GM10266 (cell line): ENCODE measurements around the gene CAMSAP1.

ENCODE experiments used
- DNase-seq: peaks from one replicate; pipeline ENCODE4 v3.0.0; 2012; ENCODE audit errors: extremely low spot score
- CTCF ChIP-seq: IDR thresholded peaks from 2 replicates; pipeline ENCODE4 v1.5.1; 2012; ENCODE audit warnings: mild to moderate bottlenecking, low read depth; ENCODE audit not compliant: control insufficient read depth, insufficient read depth; ENCODE audit errors: missing control alignments

CAMSAP1 gene

DNA sequence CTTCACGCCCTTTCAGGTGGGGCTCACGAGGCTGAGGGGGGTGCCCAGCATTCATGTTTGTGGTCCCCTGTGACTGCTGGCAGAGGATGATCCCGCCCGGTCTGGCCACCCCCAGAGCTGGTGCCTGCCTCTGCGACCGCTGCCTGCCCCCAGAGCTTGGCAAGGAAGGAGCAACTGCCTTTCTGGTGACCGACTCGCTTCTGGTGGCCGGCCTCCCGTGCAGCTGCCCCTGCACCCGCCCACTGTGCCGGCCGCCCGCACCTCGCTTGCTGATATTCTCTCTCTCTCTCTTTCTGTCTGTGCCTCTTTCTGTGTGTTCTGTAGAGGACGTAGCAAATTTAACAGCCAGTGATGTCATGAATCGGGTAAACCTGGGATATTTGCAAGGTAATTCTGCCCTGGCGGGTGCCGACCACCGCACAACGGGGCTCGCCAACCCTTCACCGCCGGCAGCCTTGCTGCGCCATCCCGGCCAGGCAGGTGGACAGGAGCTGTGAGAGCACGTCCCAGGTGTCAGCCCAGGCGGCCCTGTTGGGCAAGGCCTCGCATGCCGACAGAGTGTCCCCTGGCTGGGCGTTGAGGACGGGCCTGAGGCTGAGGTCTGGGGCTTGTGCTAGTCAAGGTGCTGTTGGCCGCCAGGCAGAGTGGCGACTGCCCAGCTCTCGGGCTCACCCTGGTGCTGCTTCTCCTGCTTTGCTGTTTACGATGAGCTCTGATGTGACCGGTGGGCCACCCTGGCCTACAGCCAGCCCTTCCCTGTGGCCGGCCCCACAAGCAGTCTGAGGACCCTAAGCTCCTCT lies 119.4 kb downstream of the CAMSAP1 start:
- DNase-seq = no peak
- TF ChIP-seq CTCF = no peak

DNA sequence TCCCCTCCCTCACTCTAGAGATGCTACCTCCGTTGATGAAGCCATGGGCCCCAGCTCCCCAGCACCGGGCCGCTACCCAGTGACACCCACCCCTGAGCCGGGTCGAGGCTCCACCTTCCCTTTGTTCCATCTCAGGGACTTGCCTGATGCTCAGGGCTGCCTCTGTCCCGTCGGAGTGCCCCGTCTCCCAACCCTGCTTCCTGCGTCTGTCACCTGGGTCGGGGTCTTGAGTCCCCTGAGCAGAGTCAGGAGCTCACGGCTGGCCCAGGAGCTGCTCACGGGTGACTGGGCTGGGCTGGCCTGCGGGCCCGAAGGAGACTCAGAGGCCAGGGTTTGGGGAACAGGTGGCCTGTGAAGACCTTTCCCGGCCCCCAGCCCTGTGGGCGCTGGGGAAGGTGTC lies 120.0 kb downstream of the CAMSAP1 start:
- no peak for TF ChIP-seq CTCF
- no peak for DNase-seq

GRCh38 chr9:135786146-135786690 lies 121.1 kb downstream of the CAMSAP1 start:
- DNase-seq = no peak
- no peak for TF ChIP-seq CTCF

GRCh38 chr9:135785013-135785575 lies 122.3 kb downstream of the CAMSAP1 start:
- DNase-seq = no peak
- TF ChIP-seq CTCF = no peak

- TF ChIP-seq CTCF = no peak
- no peak for DNase-seq
These were observed 123.7 kb downstream of the CAMSAP1 start for GRCh38 chr9:135783540-135784245.

GRCh38 chr9:135782946-135783345 lies 124.4 kb downstream of the CAMSAP1 start:
- no peak for DNase-seq
- no peak for TF ChIP-seq CTCF
